NCI-H2227 (cell line): ENCODE results near the gene MVB12A.

Experiments
- DNase-seq: peaks from one replicate; lab custom pipeline; 2025; ENCODE audit not compliant: unreplicated experiment; lab: John Stamatoyannopoulos, UW

The MVB12A gene

GRCh38 chr19:17419621-17420474 is at the start of gene MVB12A:
MVB12A (plus strand) TSS chr19:17420047; CDS start chr19:17420136, 89 bp downstream.
- peak; percentile 97 for DNase-seq

GRCh38 chr19:17376935-17377600 is 42.8 kb upstream of the MVB12A start, which contains the start of gene PLVAP:
PLVAP (minus strand) TSS chr19:17377342; CDS start chr19:17377288, 54 bp downstream.
- no peak for DNase-seq

DNA sequence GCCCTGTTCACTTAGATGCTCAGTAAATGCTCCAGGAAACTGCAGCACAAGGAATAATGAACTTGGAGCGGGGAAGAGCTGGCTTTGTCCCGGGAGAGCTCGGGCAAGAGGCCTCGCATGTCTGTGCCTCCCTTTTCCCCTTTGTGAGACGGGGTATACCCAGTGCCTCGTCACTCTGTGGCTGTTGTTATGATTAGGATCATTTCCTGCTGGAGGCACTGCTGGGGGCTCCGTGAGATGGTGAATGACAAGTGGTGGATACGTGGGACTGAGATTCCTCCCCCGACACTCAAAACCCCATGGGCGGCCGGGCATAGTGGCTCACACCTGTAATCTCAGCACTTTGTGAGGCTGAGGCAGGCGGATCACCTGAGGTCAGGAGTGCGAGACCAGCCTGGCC is 41.6 kb upstream of the MVB12A start:
- no peak for DNase-seq

- DNase-seq = peak; percentile 45
Observed at GRCh38 chr19:17379221-17379631, 40.6 kb upstream of the MVB12A start.

DNA sequence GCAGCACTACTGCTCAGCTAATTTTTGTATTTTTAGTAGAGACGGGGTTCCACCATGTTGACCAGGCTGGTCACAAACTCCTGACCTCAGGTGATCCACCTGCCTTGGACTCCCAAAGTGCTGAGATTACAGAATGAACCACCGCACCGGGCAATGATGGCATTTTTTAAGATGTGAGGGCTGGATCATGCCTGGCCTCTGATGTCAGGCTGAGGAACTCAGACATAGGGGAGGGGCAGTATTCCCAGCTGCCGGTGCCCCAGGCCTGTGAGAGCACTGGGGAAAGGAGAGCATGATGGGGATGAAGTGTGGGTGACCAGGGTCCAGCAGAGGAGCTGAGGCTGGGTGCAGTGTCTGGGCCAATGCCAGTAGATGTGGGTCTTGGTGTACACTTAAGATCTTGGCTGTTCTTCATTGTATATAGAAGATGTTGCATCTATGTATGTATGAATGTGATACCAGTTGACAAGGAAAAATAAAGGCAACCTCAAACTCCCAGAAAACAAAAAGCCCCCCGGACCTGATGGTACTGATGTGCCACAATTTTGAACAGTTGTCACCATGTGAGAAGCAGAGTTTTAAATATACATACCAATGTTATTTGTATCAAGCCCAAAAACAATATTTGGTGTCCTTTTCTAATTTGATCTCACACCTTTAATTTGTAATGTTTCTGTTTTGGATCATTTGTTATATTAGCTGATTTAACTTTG is 39.3 kb upstream of the MVB12A start:
- DNase-seq = no peak

DNA sequence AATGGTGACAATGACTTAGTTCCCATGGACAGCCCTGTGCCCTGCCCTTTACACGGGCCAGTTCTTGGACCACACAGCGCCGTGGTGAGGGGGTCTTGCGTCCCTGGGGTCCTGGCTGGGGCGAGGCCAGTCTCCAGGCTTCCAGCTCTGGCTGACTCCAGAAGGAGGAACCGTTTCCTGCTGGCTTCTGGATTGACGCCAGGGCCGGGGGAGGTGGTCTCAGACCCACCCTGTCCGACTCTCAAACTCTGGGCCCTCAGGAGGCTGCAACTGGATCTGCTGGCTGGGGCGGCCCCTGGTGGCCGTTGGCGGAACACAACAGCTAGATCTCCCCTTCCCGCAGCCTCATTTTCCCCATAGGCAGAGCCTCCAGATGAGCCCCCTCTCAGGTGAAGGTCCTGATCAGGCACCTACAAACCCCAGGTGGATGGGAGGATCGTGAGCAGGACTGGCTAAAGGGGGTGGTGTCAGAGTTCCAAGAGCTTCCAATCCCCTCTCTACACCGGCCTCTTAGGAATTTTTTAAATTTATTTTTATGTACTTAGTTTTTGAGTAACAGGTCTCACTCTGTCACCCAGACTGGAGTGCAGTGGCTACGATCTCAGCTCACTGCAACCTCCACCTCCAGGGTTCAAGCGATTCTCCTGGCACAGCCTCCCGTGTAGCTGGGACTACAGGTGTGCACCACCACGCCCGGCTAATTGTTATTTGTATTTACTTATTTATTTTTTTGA is 33.8 kb upstream of the MVB12A start:
- peak; percentile 62 for DNase-seq

DNA sequence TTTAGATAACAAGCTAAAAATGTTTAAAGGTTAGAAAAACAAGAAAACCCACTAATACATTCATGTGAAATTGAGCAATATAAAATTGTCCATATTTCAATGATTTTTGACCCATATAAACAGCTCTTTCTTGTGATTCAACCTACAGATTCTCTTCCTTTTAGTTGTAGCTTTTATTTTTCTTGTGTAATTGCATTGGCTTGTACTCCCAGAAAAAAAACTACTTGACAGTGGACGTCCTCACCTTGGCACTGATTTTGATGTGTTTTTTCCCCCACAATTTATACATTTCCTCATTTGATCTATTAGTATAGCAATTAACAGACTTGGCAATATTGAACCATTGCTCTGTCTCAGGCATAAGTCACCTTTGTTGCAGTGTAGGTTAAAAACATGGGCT is 30.6 kb upstream of the MVB12A start:
- no peak for DNase-seq

- DNase-seq = peak; percentile 33
Observed at GRCh38 chr19:17389957-17390664, 29.7 kb upstream of the MVB12A start.

- peak; percentile 93 for DNase-seq
Observed at GRCh38 chr19:17390665-17391370, 29.0 kb upstream of the MVB12A start.

DNA sequence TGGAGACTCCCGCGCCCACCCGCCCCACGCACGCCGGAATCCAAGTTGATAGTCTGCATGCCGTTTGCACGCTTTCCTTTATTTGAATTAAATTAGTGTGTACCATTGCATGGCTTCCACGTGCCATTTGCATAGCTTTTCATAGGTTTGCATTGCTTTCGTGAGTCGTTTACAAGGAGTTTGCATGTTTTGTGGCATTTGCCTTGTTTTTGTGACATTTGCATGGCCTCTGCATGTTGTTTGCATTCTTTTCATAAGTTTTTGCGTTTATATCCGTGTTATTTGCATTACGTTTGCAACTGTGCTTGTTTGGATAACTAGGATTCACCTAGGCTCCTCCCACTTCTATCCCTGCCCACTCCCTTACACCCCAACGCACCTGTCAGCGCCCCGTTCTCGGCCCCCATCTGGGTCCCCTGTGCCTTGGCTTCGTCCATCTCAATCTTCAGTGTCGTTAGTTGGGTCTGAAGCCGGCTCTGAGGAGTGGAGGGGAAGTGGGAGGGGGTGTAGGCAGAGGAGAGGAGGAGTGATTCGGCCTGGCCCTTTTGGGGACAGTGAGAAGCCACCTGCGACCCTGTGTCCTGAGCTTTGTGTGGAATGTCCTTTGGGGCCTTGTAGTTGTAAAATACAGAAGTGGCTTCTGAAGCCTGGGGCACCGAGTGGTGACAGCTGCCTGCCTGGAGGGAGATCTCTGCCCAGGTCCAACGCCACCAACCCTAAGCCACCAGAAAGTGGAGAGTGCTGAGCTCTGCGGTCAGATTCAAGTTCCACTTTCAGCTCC is 28.3 kb upstream of the MVB12A start:
- DNase-seq = no peak

DNA sequence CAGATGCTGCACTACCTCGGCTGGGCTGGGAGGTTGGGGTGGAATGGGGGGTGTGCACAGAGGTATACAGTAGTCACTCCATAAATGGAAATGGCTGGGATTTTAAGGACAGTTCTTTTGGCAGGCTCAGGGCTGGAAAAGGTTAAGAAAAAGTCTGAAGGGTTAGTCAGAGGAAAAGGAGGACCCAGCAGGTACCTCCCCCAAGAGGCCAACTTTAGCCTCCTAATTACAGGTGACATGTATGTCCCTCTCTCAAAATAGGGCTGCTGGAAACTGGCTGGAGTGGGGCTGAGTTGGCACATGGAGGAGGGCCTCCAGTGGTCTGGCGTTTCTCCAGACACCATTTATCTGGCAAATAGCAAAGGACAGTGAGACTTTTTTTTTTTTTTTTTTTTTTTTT is 26.8 kb upstream of the MVB12A start:
- no peak for DNase-seq

GRCh38 chr19:17393914-17394313 is 25.9 kb upstream of the MVB12A start, which contains the start of gene CCDC194:
CCDC194 (minus strand) TSS chr19:17394196; CDS start chr19:17394158, 38 bp downstream.
- no peak for DNase-seq

DNA sequence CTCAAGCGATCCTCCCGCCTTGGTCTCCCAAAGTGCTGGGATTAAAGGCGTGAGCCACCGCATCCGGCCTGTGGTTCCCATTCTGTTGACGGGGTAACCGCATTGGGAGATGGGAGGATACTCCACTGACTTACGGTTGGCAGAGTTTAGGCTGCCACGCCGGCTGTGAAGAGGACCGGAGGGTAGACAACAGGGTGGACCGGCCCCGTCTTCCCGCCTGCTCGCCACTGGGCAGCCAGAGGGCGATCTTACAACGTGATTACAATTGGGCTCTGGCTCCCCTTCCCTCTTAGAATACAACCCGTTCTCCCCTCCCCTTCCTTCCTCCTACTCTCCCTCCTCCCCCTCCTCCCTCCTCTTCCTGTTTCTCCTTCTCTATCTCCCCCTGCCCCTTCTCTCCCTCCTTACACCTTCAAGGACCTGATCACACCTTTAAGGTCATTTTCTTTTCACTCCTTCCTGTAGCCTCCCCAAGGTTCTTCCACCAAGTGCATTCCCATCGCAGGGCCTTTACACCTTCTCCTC is 24.9 kb upstream of the MVB12A start:
- peak; percentile 28 for DNase-seq

DNA sequence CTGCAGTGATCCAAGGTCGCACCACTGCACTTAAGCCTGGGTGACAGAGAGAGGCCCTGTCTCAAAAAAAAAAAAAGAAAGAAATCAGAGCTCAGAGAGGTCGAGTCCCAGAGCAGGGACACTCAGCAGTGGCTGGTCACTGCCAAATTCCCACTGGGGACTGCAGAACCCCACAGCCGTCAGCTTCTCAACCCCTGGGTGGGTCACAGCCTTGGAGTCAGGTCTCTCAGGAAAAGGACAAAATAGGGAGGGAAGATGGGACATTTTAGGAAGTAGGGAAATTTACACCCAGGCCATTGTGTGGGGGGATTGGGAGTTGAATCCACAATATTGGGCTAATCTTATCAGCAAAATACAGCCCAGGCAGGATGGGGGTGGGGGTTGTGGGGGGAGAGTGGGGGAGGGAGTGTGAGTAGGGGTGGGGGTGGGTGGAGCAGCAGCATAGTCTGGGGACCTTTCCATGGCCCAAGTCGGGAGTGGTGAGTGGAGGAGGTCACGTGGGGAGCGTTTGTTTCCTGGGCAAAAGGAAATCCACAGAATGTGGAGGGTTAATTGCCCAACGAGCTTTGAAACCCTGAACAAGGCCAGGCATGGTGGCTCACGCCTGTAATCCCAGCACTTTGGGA is 20.8 kb upstream of the MVB12A start:
- DNase-seq = no peak

GRCh38 chr19:17401628-17402027 is 18.2 kb upstream of the MVB12A start:
- no peak for DNase-seq

GRCh38 chr19:17402982-17403855 is 16.6 kb upstream of the MVB12A start:
- peak; percentile 10 for DNase-seq

DNA sequence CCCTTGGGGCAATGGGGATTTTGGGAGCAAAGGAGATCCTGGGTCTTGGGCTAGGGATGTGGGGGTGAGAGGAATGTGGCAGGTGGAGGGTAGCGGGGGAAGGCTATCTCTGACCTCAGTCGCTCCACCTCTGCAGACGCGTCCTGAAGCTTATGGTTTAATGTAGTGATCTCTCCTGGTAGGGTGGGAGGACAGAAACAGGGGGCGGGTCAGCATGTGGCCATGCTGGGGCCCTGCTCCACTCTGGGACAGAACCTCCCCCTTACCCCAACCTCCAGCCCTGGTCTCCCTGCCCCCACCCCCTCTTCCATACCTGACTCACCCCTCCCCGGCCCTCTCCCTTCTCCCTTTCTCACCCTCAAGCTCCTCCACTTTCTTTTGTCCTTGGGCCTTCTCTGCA is 15.8 kb upstream of the MVB12A start:
- no peak for DNase-seq
